Measurements from ENCODE around the gene TGFB3. TPM values are rescaled to one million over a fixed set of nuclear protein-coding genes. Genes with fewer than 3 reads are reported as not detected.

Gene TGFB3
- total RNA-seq, 2 donors from 2014 or later: 5.8 to 6.5 TPM

DNA sequence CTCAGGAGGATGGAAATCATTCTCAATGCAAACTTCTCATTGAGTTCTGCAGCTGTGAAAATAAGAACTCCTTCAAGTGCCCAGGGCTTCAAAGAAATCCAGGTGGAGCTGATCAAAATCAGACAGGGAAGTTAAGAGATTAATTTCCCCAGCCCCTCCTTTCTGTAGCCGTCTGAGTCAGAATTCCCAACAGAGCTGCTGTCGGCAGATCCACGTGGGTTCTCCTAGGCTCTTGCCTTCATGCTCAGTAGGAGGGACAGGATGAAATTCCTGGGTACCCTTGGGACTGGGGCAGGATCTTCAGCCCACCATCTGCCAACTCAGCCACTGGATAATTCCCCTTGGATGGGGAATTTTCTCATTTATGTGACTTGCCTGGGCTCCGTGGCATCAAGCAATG is 13.3 kb downstream of the TGFB3 start:
- H3K27ac Mint-ChIP-seq: no peak overlapping the region
- peaks cover 10% of the 10 kb centered on the region for H3K36me3 Mint-ChIP-seq (ENCODE audit: low read depth)
- no peaks in the 10 kb centered on the region for H3K27me3 Mint-ChIP-seq
- DNase-seq: no peak
- no peak for ATAC-seq
- H3K4me3 Mint-ChIP-seq: no peak overlapping the region
- H3K9me3 ChIP-seq (ENCODE audit: control insufficient read depth, low read length, poor library complexity, severe bottlenecking): no peaks in the 10 kb centered on the region
- H3K4me1 Mint-ChIP-seq: peaks cover 4% of the 10 kb centered on the region

- Mint-ChIP-seq H3K36me3 (ENCODE audit: low read depth) (peaks cover 10% of the 10 kb centered on the region), H3K27ac (no peak overlapping the region), H3K4me3 (no peak overlapping the region), H3K4me1 (peaks cover 4% of the 10 kb centered on the region), H3K27me3 (no peaks in the 10 kb centered on the region)
- H3K9me3 ChIP-seq (ENCODE audit: control insufficient read depth, low read length, poor library complexity, severe bottlenecking): no peaks in the 10 kb centered on the region
- no peak for ATAC-seq
- DNase-seq: no peak
These were observed 13.9 kb downstream of the TGFB3 start for GRCh38 chr14:75967866-75968265.

GRCh38 chr14:75961662-75962061 is 20.1 kb downstream of the TGFB3 start:
- peaks cover 5% of the 10 kb centered on the region for H3K36me3 Mint-ChIP-seq (ENCODE audit: low read depth)

GRCh38 chr14:75960231-75960630 is 21.6 kb downstream of the TGFB3 start:
- DNase-seq (no peak), ATAC-seq (no peak)
- no peak overlapping the region for H3K27ac Mint-ChIP-seq
- H3K9me3 ChIP-seq (ENCODE audit: control insufficient read depth, low read length, poor library complexity, severe bottlenecking): no peaks in the 10 kb centered on the region
- H3K4me3 Mint-ChIP-seq: no peak overlapping the region
- H3K4me1 Mint-ChIP-seq: peaks cover 3% of the 10 kb centered on the region
- peaks cover 2% of the 10 kb centered on the region for H3K36me3 Mint-ChIP-seq (ENCODE audit: low read depth)
- no peaks in the 10 kb centered on the region for H3K27me3 Mint-ChIP-seq

More at GRCh38 chr14:75961662-75962061, 20.1 kb downstream of the TGFB3 start:
- no peak overlapping the region for H3K27ac Mint-ChIP-seq
- no peaks in the 10 kb centered on the region for H3K27me3 Mint-ChIP-seq
- ATAC-seq: no peak
- H3K9me3 ChIP-seq (ENCODE audit: control insufficient read depth, low read length, poor library complexity, severe bottlenecking): no peaks in the 10 kb centered on the region
- DNase-seq: no peak
- peaks cover 3% of the 10 kb centered on the region for H3K4me1 Mint-ChIP-seq
- H3K4me3 Mint-ChIP-seq: no peak overlapping the region

DNA sequence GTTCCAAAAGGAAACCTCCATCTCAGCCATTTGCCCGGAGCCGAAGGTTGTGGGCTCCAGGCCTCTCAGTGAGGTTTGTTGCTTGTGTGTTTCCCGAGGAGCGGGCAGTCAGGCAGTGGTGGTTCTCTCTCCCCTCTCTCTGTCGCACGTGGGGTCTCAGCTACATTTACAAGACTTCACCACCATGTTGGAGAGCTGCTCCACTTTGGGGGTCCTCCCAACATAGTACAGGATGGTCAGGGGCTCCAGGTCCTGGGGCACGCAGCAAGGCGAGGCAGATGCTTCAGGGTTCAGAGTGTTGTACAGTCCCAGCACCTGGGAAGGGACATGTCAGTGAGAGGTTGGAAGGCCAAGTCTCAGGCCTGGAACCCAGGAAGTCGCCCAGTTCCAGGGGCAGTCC is 22.8 kb downstream of the TGFB3 start:
- no peaks in the 10 kb centered on the region for H3K9me3 ChIP-seq (ENCODE audit: control insufficient read depth, low read length, poor library complexity, severe bottlenecking)
- Mint-ChIP-seq H3K27ac (peak overlapping the region; percentile 53), H3K36me3 (ENCODE audit: low read depth) (peaks cover 2% of the 10 kb centered on the region), H3K4me3 (no peak overlapping the region), H3K27me3 (no peaks in the 10 kb centered on the region), H3K4me1 (peaks cover 3% of the 10 kb centered on the region)
- ATAC-seq (no peak), DNase-seq (no peak)

GRCh38 chr14:75952489-75952888 is 29.3 kb downstream of the TGFB3 start:
- no peak for DNase-seq
- no peak overlapping the region for H3K4me3 Mint-ChIP-seq
- no peaks in the 10 kb centered on the region for H3K27me3 Mint-ChIP-seq
- no peak overlapping the region for H3K27ac Mint-ChIP-seq
- H3K36me3 Mint-ChIP-seq (ENCODE audit: low read depth): no peaks in the 10 kb centered on the region
- no peaks in the 10 kb centered on the region for H3K9me3 ChIP-seq (ENCODE audit: control insufficient read depth, low read length, poor library complexity, severe bottlenecking)
- H3K4me1 Mint-ChIP-seq: no peaks in the 10 kb centered on the region
- no peak for ATAC-seq

GRCh38 chr14:75946785-75947184 is 35.0 kb downstream of the TGFB3 start:
- peaks cover 7% of the 10 kb centered on the region for H3K36me3 Mint-ChIP-seq (ENCODE audit: low read depth)
- peak overlapping the region; percentile 19 for H3K27ac Mint-ChIP-seq
- DNase-seq (no peak), ATAC-seq (no peak)
- H3K4me3 Mint-ChIP-seq: no peak overlapping the region
- no peaks in the 10 kb centered on the region for H3K27me3 Mint-ChIP-seq
- H3K9me3 ChIP-seq (ENCODE audit: control insufficient read depth, low read length, poor library complexity, severe bottlenecking): no peaks in the 10 kb centered on the region
- H3K4me1 Mint-ChIP-seq: peaks cover 2% of the 10 kb centered on the region

DNA sequence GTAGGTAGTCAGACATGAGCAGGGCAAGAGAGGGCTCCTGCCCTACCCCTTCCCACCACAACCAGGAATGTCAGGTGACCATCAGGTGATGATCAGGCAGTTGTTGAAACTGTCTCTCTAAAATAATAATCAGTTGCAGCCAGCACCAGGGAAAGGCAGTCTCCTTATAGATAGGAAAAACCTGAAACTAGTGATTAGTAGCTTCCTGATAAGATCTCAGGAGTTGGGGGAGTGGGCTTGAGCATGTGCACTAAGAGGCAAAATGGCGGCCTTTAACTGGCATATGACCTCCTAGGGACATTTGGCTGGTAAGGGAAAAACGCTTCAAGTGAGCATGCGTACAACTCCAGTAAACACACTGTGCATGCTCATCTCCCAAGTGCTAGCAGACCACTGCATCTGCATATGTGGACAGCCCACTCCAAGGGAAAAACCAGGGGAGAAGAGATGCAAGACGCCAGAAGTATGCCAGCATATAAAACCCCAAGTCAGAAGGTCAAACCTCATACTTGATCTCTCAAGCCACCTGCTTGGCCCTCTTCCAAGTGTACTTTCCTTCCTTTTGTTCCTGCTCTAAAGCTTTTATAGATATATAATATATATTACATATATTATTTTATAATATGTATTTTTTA is 37.1 kb downstream of the TGFB3 start:
- DNase-seq (no peak), ATAC-seq (no peak)
- Mint-ChIP-seq H3K4me3 (no peak overlapping the region), H3K36me3 (ENCODE audit: low read depth) (peaks cover 7% of the 10 kb centered on the region), H3K4me1 (peaks cover 2% of the 10 kb centered on the region), H3K27me3 (no peaks in the 10 kb centered on the region), H3K27ac (no peak overlapping the region)
- H3K9me3 ChIP-seq (ENCODE audit: control insufficient read depth, low read length, poor library complexity, severe bottlenecking): no peaks in the 10 kb centered on the region

- no peaks in the 10 kb centered on the region for H3K9me3 ChIP-seq (ENCODE audit: control insufficient read depth, low read length, poor library complexity, severe bottlenecking)
- ATAC-seq (no peak), DNase-seq (no peak)
- H3K27me3 Mint-ChIP-seq: no peaks in the 10 kb centered on the region
- H3K36me3 Mint-ChIP-seq (ENCODE audit: low read depth): peaks cover 3% of the 10 kb centered on the region
- H3K4me1 Mint-ChIP-seq: peaks cover 5% of the 10 kb centered on the region
- no peak overlapping the region for H3K4me3 Mint-ChIP-seq
- no peak overlapping the region for H3K27ac Mint-ChIP-seq
These were observed 40.8 kb downstream of the TGFB3 start for GRCh38 chr14:75941030-75941429.

DNA sequence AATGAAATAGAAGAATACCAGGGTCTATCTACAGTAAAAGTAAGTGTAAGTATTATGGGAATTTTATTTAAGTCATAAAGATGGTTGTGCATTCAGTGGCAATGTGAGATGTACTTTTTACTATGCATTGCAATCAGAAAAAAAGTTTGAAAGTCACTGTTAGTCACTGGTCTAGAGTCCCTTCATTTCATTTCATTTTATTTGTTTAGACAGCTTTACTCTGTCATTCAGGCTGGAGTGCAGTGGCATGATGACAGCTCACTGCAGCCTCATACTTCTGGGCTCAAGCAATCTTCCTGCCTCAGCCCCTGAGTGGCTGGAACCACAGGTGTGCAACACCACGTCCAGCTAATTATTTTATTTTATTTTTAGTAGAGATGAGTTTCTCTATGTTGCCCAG is 42.6 kb downstream of the TGFB3 start:
- DNase-seq (no peak), ATAC-seq (no peak)
- no peaks in the 10 kb centered on the region for H3K9me3 ChIP-seq (ENCODE audit: control insufficient read depth, low read length, poor library complexity, severe bottlenecking)
- Mint-ChIP-seq H3K27me3 (no peaks in the 10 kb centered on the region), H3K4me1 (peaks cover 9% of the 10 kb centered on the region), H3K27ac (no peak overlapping the region), H3K36me3 (ENCODE audit: low read depth) (peaks cover 3% of the 10 kb centered on the region), H3K4me3 (no peak overlapping the region)

DNA sequence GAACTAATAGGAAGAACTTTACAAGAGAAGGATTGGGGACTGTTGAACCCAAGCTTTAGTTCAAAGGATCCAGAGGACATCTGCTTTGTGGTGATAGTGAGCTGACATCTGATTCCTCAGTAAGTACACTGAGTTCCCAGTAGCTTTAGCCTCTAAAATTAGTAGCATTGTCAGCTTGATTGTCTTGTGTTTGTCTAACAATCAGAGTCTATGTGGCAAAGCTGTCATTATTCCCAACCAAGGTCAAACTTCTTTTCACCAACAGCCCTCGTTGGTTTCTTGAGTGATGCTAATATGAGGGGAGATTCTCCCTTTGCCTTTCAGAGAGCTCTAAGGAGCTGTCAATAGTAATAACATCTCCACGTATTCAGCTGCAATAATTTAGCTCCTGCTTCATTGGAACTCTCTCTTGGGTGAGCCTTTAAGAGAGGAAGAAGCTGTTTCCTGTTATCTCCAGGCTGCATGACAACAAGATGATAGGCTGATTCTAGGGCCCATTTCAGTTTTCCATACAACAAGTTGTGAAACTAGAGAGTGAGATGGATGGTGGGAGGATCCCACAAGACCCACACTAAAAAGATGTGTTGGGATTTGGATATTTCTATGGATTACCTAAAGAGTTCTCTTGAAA is 46.7 kb downstream of the TGFB3 start:
- Mint-ChIP-seq H3K27me3 (no peaks in the 10 kb centered on the region), H3K4me3 (no peak overlapping the region), H3K27ac (no peak overlapping the region), H3K36me3 (ENCODE audit: low read depth) (peaks cover 2% of the 10 kb centered on the region), H3K4me1 (peaks cover 14% of the 10 kb centered on the region)
- DNase-seq (no peak), ATAC-seq (no peak)
- H3K9me3 ChIP-seq (ENCODE audit: control insufficient read depth, low read length, poor library complexity, severe bottlenecking): no peaks in the 10 kb centered on the region

GRCh38 chr14:75933712-75934296 is 48.0 kb downstream of the TGFB3 start:
- H3K36me3 Mint-ChIP-seq (ENCODE audit: low read depth): peaks cover 2% of the 10 kb centered on the region
- H3K27me3 Mint-ChIP-seq: no peaks in the 10 kb centered on the region
- H3K27ac Mint-ChIP-seq: no peak overlapping the region
- DNase-seq (no peak), ATAC-seq (no peak)
- no peaks in the 10 kb centered on the region for H3K9me3 ChIP-seq (ENCODE audit: control insufficient read depth, low read length, poor library complexity, severe bottlenecking)
- H3K4me3 Mint-ChIP-seq: no peak overlapping the region
- H3K4me1 Mint-ChIP-seq: peaks cover 14% of the 10 kb centered on the region

GRCh38 chr14:75928690-75929181 is 53.1 kb downstream of the TGFB3 start:
- H3K4me1 Mint-ChIP-seq: peaks cover 16% of the 10 kb centered on the region
- H3K36me3 Mint-ChIP-seq (ENCODE audit: low read depth): peaks cover 2% of the 10 kb centered on the region
- H3K27ac Mint-ChIP-seq: no peak overlapping the region
- ATAC-seq: no peak
- no peaks in the 10 kb centered on the region for H3K27me3 Mint-ChIP-seq
- no peaks in the 10 kb centered on the region for H3K9me3 ChIP-seq (ENCODE audit: control insufficient read depth, low read length, poor library complexity, severe bottlenecking)
- no peak for DNase-seq
- no peak overlapping the region for H3K4me3 Mint-ChIP-seq
